ENCODE measurements around the gene TMEM179. TPM values are rescaled to one million over a fixed set of nuclear protein-coding genes. Genes with fewer than 3 reads are reported as not detected.
A peak's percentile ranks its signal among the peaks of the same experiment; 100 is the strongest.

TMEM179 gene
- total and polyA plus RNA-seq, 2 of the 8 experiments (the other 6 are each of a cell fraction or from before 2014, with no cell fraction given) = 2.9 to 4.0 TPM

- DNase-seq (ENCODE audit: low read depth in 1 of 2, low spot score in 2 of 2) (no peak), FAIRE-seq (no peak)
- no peak overlapping the region for H2AFZ ChIP-seq (ENCODE audit: low read length)
- H3K79me1 ChIP-seq (ENCODE audit: low read depth, low read length) = no peaks in the 10 kb centered on the region
- no peak overlapping the region for H3K14ac ChIP-seq (ENCODE audit: insufficient read length)
- H2BK12ac ChIP-seq (ENCODE audit: low read depth, low read length) = 0 out of 2 replicates have a peak overlapping the region, but pooled peaks have one; percentile 27
- H3K36me3 ChIP-seq (ENCODE audit: control insufficient read depth in 2 of 4, insufficient read depth in 4 of 4, low read length in 3 of 4) = no peaks in the 10 kb centered on the region
- H3K18ac ChIP-seq (ENCODE audit: extremely low read depth, low read length) = no peak overlapping the region
- peak overlapping the region; percentile 51; the same call in 1 of the 2 replicates for H4K8ac ChIP-seq (ENCODE audit: extremely low read depth, insufficient read depth, low read length)
- ChIA-PET POLR2A (ENCODE audit: partially characterized antibody) (interaction anchor here (1.5 kb wide), 1 partner anchor 9 kb away, joined by 3 read pairs; no protein-coding TSS in a partner anchor), CTCF (ENCODE audit: partially characterized antibody) (interaction anchor here (0.6 to 2.1 kb wide), 4 partner anchors 8 to 347 kb away, joined by 3 to 4 read pairs (median 3); no protein-coding TSS in a partner anchor)
- H2BK120ac ChIP-seq (replicated peaks; ENCODE audit: low read depth, low read length) = no peak overlapping the region
- no peak overlapping the region for H4K5ac ChIP-seq (ENCODE audit: insufficient read length, low read depth, low read length)
- no peak overlapping the region for H2BK20ac ChIP-seq (ENCODE audit: low read length)
- H3K9me3 ChIP-seq (ENCODE audit: insufficient read depth in 2 of 2, low read depth in 1 of 2, low read length in 1 of 2) = no peaks in the 10 kb centered on the region
- H3K4me2 ChIP-seq (ENCODE audit: insufficient read depth in 1 of 2, low read depth in 2 of 2, low read length in 2 of 2) = no peak overlapping the region
- no peaks in the 10 kb centered on the region; a peak in 1 of 7 replicates for H3K4me1 ChIP-seq (replicated peaks in 1 of 4; ENCODE audit: control insufficient read depth in 3 of 4, insufficient read depth in 4 of 4, low read length in 3 of 4)
- no peaks in the 10 kb centered on the region for H4K20me1 ChIP-seq (replicated peaks in 1 of 2; ENCODE audit: control insufficient read depth in 1 of 2, insufficient read depth in 2 of 2, low read length in 2 of 2)
- no peaks in the 10 kb centered on the region for H3K23me2 ChIP-seq (ENCODE audit: low read depth, low read length)
- H2BK5ac ChIP-seq (ENCODE audit: low read depth, low read length) = no peak overlapping the region
- H3K4me3 ChIP-seq (ENCODE audit: extremely low read depth in 1 of 4, insufficient read depth in 2 of 4, low read depth in 3 of 4, low read length in 4 of 4) = no peak overlapping the region
- no peaks in the 10 kb centered on the region for H3K79me2 ChIP-seq (ENCODE audit: control insufficient read depth in 1 of 2, insufficient read depth in 2 of 2, low read length in 2 of 2)
- H3K56ac ChIP-seq (replicated peaks; ENCODE audit: insufficient read length, low read depth, low read length) = no peak overlapping the region
- no peak overlapping the region for H3K4ac ChIP-seq (replicated peaks; ENCODE audit: insufficient read length, low read depth, low read length)
- WGBS, 2 experiments (ENCODE audit: extremely low coverage in 1 of 2, insufficient coverage in 1 of 2, insufficient read length in 1 of 2, insufficient replicate concordance in 2 of 2, low coverage in 1 of 2, low lambda C conversion rate in 2 of 2, missing lambda C conversion rate in 1 of 2) = 89% methylated on average over 7 of the region's 7 CpGs; no CpG with 5 or more reads in 1 of the 2 experiments
- H2AK5ac ChIP-seq (ENCODE audit: low read depth, low read length) = no peak overlapping the region
- no peak overlapping the region for H3K9ac ChIP-seq (replicated peaks in 1 of 4; ENCODE audit: extremely low read depth in 1 of 4, low read depth in 3 of 4, low read length in 3 of 4)
- TF ChIP-seq YY1 (IDR thresholded peaks at IDR 0.05; ENCODE audit: low read depth, low read length) (no peak), NANOG (IDR thresholded peaks at IDR 0.05; ENCODE audit: insufficient read depth, low read depth, low read length, poor library complexity, severe bottlenecking) (no peak)
- no peak overlapping the region for H3K23ac ChIP-seq (ENCODE audit: insufficient read length)
- H3K27ac ChIP-seq (ENCODE audit: low read depth, low read length) = no peak overlapping the region
- no peak overlapping the region for H4K91ac ChIP-seq (replicated peaks; ENCODE audit: insufficient read length, low read length)
- H2BK15ac ChIP-seq (ENCODE audit: low read length) = no peak overlapping the region
- no peaks in the 10 kb centered on the region for H3K27me3 ChIP-seq (replicated peaks in 1 of 4; ENCODE audit: control insufficient read depth in 3 of 4, extremely low read depth in 1 of 4, insufficient read depth in 3 of 4, low read length in 3 of 4)
These were observed 31.9 kb downstream of the TMEM179 start for GRCh38 chr14:104572668-104573067.

Measured in H1 (cell line).